Peyer's patch (tissue), 4 donors: Measurements from ENCODE around the gene PCAT7. TPM values are rescaled to one million over a fixed set of nuclear protein-coding genes. Genes with fewer than 3 reads are reported as not detected.
"Not testable (repeated sequence)": the region's sequence is repeated elsewhere in the genome, so short reads cannot be mapped to it uniquely, and the experiment has no call there.

Experiments used
- DNase-seq, 3 donors: peaks; one replicate each; pipeline ENCODE4 v3.0.0-alpha.2; 2017 to 2019
- H3K27ac ChIP-seq, 4 donors: fragments of 200-600 bp; sonication (generic); one replicate each; pipeline ENCODE4 v1.5.1; 2016 to 2019
- H3K27me3 ChIP-seq, 2 donors: fragments of 200-600 bp; sonication (generic); one replicate each; pipeline ENCODE4 v1.5.1; 2019
- H3K36me3 ChIP-seq, 3 donors: fragments of 200-600 bp; sonication (generic); one replicate each; pipeline ENCODE4 v1.5.1; 2016 to 2019
- H3K4me1 ChIP-seq, 4 donors: fragments of 200-600 bp; sonication (generic); one replicate each; pipeline ENCODE4 v1.5.1; 2016 to 2019
- H3K4me3 ChIP-seq, 4 donors: fragments of 200-600 bp; sonication (generic); 1 replicate in 3 of 4; 2 replicates in 1 of 4; pipeline ENCODE4 v1.5.1; 2016 to 2019; ENCODE audit warnings: mild to moderate bottlenecking in 1 of 4
- H3K9me3 ChIP-seq, 4 donors: fragments of 200-600 bp; sonication (generic); one replicate each; pipeline ENCODE4 v1.5.1; 2016 to 2019; ENCODE audit warnings: mild to moderate bottlenecking in 1 of 4
- POLR2A ChIP-seq, 2 donors: fragments of 450-650 bp; IDR thresholded peaks; one replicate each; pipeline ENCODE4 v1.5.1; 2017; ENCODE audit warnings: antibody characterized with exemption in 2 of 2, mild to moderate bottlenecking in 2 of 2, moderate library complexity in 2 of 2
- total RNA-seq, 4 donors: library from RNA; depleted of rRNA; stranded (reverse); fragments of >200 nt; gene quantifications; one replicate each; pipeline ENCODE4 v1.1.0, GENCODE V29; 2016
- TF ChIP-seq, protein P1 (sequence below), 6 experiments: fragments of 450-650 bp in 4 of 6; fragments of 200-600 bp in 2 of 6; sonication (generic) in 1 of 6; IDR thresholded peaks; one replicate each; pipeline ENCODE4 v1.5.1; 2017 to 2019; ENCODE audit warnings: antibody characterized with exemption in 6 of 6, mild to moderate bottlenecking in 3 of 6, moderate library complexity in 1 of 6

Gene PCAT7
- total RNA-seq, 4 donors from 2014 or later, result 1.1 to 1.8 (median 1.3) TPM; not detected in 1

DNA sequence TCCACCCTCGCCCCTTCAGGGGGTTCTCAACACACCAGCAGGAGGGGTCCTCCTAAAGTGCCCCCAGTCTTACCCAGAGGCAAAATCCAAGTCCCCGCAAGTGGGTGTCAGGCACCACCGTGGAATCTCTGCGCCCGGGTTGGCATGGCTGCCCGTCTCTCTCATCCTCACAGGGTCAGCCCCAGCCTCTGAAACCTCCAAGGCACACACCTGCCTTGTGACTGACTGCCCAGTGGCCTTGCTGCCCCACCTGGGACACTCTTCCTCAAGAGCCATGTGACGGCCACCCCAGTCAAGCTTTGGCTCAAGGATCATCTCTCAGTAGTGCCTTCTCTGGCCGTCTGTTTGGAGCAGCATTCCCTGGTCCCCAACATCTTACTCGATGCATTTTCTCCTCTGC, 33.8 kb downstream of the PCAT7 start:
- no peak overlapping the region for H3K27ac ChIP-seq
- TF ChIP-seq, protein P1, sequence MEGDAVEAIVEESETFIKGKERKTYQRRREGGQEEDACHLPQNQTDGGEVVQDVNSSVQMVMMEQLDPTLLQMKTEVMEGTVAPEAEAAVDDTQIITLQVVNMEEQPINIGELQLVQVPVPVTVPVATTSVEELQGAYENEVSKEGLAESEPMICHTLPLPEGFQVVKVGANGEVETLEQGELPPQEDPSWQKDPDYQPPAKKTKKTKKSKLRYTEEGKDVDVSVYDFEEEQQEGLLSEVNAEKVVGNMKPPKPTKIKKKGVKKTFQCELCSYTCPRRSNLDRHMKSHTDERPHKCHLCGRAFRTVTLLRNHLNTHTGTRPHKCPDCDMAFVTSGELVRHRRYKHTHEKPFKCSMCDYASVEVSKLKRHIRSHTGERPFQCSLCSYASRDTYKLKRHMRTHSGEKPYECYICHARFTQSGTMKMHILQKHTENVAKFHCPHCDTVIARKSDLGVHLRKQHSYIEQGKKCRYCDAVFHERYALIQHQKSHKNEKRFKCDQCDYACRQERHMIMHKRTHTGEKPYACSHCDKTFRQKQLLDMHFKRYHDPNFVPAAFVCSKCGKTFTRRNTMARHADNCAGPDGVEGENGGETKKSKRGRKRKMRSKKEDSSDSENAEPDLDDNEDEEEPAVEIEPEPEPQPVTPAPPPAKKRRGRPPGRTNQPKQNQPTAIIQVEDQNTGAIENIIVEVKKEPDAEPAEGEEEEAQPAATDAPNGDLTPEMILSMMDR (IDR thresholded peaks at IDR 0.05), result no peak
- TF ChIP-seq POLR2A (IDR thresholded peaks at IDR 0.05), result no peak
- H3K4me1 ChIP-seq, result peaks cover 0 to 3% (median 0%) of the 10 kb centered on the region in 4 donors
- no peaks in the 10 kb centered on the region for H3K36me3 ChIP-seq
- H3K9me3 ChIP-seq, result no peaks in the 10 kb centered on the region
- H3K4me3 ChIP-seq, result no peak overlapping the region
- peak in 1 of 3 donors; percentile 23 for DNase-seq
- H3K27me3 ChIP-seq, result no peaks in the 10 kb centered on the region

DNA sequence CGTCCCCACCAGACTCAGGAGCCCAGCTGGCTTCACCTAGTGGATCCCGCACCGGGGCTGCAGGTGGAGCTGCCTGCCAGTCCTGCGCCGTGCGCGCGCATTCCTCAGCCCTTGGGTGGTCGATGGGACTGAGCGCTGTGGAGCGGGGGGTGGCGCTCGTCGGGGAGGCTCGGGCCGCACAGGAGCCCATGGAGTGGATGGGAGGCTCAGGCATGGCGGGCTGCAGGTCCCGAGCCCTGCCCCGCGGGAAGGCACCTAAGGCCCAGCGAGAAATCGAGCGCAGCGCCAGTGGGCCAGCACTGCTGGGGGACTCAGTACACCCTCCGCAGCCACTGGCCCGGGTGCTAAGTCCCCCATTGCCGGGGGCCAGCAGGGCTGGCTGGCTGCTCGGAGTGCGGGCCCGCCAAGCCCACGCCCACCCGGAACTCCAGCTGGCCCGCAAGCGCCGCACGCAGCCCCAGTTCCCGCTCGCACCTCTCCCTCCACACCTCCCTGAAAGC, 36.2 kb downstream of the PCAT7 start:
- H3K4me1 ChIP-seq, H3K4me3 ChIP-seq: not testable (repeated sequence)

DNA sequence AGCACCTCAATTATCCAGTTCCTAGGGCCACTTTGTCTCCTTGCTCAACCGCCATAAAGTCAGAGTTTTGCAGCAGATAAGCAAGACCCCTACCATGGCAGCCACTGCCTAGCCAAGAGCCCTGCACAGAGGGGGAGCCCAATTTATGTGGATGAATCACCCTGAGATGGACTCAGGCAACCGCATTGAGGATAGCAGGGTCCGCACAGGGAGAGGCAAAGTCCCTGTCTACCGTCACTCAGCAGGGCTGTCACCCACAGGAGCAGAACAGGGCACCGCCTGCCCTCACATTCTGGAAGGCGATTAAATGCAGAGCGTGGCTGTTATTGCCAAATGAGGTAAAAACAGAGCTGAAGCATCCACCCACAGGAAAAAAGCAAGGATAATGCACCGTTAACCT, 37.0 kb downstream of the PCAT7 start:
- no peaks in the 10 kb centered on the region for H3K36me3 ChIP-seq
- H3K27me3 ChIP-seq, result no peaks in the 10 kb centered on the region
- no peak overlapping the region for H3K27ac ChIP-seq
- DNase-seq, result peak in 1 of 3 donors; percentile 14
- no peak overlapping the region for H3K4me3 ChIP-seq
- no peak for TF ChIP-seq POLR2A (IDR thresholded peaks at IDR 0.05)
- TF ChIP-seq, protein P1 (IDR thresholded peaks at IDR 0.05), result no peak
- H3K4me1 ChIP-seq, result no peaks in the 10 kb centered on the region
- no peaks in the 10 kb centered on the region for H3K9me3 ChIP-seq

More for the DNA sequence above, 36.2 kb downstream of the PCAT7 start:
- DNase-seq, result peak in 1 of 3 donors; percentile 7
- H3K36me3 ChIP-seq, H3K9me3 ChIP-seq, H3K27me3 ChIP-seq, H3K27ac ChIP-seq: not testable (repeated sequence)

DNA sequence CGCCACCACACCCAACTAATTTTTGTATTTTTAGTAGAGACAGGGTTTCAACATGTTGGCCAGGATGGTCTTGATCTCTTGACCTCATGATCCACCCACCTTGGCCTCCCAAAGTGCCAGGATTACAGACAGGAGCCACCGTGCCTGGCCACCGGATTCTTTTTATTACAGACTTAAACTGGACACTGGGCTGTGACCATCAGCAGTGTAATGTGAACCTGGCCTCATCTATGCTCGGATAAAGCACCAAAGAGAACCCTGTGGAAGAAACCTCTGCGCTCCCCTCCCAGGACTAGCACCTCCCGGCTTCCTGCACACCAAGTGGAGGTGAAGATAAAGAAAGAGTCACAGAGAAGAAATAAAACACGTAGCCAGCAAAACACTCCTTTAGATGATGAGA, 37.8 kb downstream of the PCAT7 start:
- not testable (repeated sequence) for H3K27me3 ChIP-seq, H3K36me3 ChIP-seq, H3K4me1 ChIP-seq, H3K4me3 ChIP-seq, H3K9me3 ChIP-seq, H3K27ac ChIP-seq
- DNase-seq, result peak in 1 of 3 donors; percentile 31

DNA sequence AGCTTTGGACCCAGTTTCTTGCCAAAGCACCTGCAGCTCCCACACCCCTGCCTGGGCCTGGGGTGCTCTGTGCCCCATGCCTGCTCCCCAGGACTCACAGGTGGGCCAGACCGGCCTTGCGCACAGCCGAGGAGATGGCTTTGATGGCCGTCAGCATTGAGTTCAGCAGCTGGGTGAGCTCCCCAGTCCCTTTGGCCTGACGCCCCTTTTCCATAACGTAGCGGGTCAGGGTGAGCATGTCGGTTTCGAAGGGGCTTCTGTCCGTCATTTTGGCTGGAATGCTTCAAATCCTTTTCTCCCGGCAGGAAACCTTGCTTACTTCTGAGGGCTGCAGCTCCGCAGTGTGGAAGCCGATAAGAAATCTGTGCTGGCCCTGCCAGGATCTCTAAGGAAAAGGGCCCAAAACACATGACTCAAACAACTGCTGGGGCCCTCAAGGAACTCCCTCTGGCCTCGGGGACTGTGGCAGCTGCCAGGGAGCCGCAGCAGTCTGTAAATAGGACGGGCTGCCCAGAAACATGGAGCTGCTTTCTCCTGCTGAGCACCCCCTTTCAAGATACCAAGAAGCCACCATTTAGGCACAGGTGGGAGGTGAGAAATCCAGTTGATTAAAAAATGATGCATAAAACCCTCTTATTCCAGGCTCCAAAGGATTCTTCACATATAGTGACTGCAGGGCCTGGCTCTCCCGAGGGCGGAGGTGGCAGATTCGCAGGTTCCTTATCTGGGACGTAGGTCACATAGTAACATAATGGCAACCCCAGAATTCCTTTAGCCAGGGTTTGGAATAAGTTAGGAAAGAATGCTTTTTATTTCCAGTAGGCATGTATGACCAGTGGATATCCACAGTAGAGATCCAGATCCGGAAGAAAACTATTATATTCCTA, 38.8 kb downstream of the PCAT7 start, which contains the start of gene FBP2:
Gene FBP2, minus strand, starts transcription at position 366 of the 887 bp plus-strand sequence. Its CDS starts 98 bp downstream, at position 268.
- Histone ChIP-seq H3K27ac (no peak within 1 kb of the TSS), H3K27me3 (no peaks in the 10 kb centered on the region), H3K4me3 (no peak within 1 kb of the TSS), H3K9me3 (no peaks in the 10 kb centered on the region), H3K4me1 (no peaks in the 10 kb centered on the region), H3K36me3 (no peaks in the 10 kb centered on the region)
- no peak for TF ChIP-seq POLR2A (IDR thresholded peaks at IDR 0.05)
- TF ChIP-seq, protein P1 (IDR thresholded peaks at IDR 0.05), result no peak
- peak in 1 of 3 donors; percentile 28 for DNase-seq

DNA sequence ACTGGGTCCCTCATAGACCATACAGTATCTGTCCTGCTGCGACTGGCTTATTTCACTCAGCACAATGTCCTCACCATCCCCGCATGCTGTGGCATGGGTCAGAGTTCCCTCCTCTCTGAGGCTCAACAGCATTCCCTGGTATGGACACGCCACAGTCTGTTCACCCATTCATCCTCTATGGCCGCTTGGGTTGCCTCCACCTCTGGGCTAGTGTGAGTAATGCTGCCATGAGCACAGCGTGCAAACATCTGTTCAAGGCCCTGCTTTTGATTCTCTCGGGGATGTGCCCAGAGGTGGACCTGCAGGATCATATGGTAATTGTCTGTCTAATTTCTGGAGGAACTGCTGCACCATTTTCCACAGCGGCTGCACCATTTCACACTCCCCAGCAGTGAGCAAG, 44.2 kb downstream of the PCAT7 start:
- no peaks in the 10 kb centered on the region for H3K36me3 ChIP-seq
- no peak overlapping the region for H3K27ac ChIP-seq
- H3K4me1 ChIP-seq, result peaks cover 0 to 10% (median 0%) of the 10 kb centered on the region in 4 donors
- no peak for TF ChIP-seq POLR2A (IDR thresholded peaks at IDR 0.05)
- TF ChIP-seq, protein P1 (IDR thresholded peaks at IDR 0.05), result no peak
- DNase-seq, result peak in 1 of 3 donors; percentile 38
- H3K9me3 ChIP-seq, result no peaks in the 10 kb centered on the region
- H3K27me3 ChIP-seq, result no peaks in the 10 kb centered on the region
- H3K4me3 ChIP-seq, result no peak overlapping the region
